CD4-positive, alpha-beta T cell treated with Interleukin-17A for 1 hour (primary cell): ENCODE results near the gene ABCF2.

Experiments
- DNase-seq: peaks from one replicate; pipeline ENCODE4 v3.0.0-alpha.2; 2020

Gene ABCF2

GRCh38 chr7:151168787-151169162 lies 58.2 kb downstream of the ABCF2 start:
- DNase-seq = no peak

- DNase-seq = peak; percentile 64
These were observed 58.8 kb downstream of the ABCF2 start for GRCh38 chr7:151168003-151168786.

DNA sequence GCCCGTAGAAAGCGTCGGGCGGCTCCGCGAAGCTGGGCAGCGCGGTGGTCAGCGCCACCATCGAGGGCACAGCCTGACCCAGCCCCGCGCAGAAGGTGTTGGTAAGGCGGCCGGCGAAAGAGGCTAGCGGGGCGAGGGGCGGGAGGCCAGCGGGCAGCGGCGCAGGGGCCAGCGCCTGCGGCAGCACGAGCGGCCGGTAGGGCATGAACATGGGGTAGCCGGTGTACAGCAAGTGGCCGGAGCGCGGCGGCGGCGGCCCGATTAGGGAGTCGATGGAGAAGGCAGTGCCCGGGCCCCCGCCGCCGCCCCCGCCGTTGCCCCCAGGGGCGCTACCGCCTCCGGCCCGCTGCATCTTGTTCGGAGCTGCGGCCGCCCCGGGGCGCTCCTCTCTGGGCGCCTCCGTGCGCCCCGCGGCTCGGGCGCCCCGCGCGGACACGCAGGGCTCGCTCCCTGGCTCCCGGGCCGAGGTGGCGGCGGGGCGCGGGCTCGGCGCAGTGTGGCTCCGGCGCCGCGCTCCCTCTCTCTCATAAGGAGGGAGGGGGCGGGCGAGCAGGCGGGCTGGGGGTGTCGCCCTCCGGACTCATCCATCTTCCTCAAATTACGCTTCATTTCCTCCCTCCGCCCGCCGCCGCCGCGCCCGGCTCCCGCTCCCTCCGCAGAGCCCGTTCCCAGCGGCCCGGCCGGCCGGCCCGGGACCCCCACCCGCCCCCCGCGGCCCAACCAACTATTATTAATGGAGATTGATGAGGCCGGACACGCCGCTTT lies 59.6 kb downstream of the ABCF2 start, which contains the start of gene GBX1:
Gene GBX1, minus strand, starts transcription at position 498 of the 765 bp plus-strand sequence. Its CDS starts 146 bp downstream, at position 352.
- no peak for DNase-seq

DNA sequence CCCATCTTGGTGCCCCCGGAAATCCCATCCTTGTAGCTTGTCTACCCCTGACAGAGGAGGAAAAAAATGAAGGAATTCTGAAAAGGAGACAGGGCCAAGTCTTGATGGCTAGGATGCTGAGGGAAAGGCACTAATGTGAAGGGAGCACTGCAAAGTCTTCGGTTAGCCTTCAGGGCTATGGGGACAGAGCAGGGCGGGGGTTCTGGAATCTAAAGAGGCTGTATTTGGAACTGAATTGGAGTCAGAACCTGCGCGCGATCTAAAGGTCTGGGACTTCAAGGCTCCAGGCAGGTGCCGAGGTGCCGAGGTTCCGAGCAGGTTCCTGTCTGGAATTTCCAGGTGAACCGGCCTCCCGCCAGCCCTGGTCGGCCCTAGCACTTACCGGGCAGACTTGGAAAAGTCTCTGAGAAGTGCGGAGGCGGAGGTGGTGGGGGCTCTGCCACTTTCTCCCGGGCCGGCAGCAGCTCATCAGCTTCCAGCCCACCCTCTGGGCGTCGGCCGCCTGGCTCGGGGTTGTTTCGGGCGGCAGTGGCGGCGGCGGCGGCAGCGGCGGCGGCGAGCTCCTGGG lies 60.3 kb downstream of the ABCF2 start:
- no peak for DNase-seq
